Glomerular visceral epithelial cell (primary cell): ENCODE data around the gene JTB.
"Not testable (repeated sequence)": the region's sequence is repeated elsewhere in the genome, so short reads cannot be mapped to it uniquely, and the experiment has no call there.

ENCODE experiments used
- DNase-seq: peaks from one replicate; pipeline ENCODE4 v3.0.0-alpha.2; 2016; ENCODE audit errors: extremely low spot score

The JTB gene

GRCh38 chr1:153977250-153978240, at the start of gene JTB:
TSS of gene JTB (minus strand) at chr1:153977674. CDS start at chr1:153977252, 422 bp downstream.
- DNase-seq: peak; percentile 76

- DNase-seq: no peak
Observed at GRCh38 chr1:154019940-154020339, 42.5 kb upstream of the JTB start.

- no peak for DNase-seq
Observed at GRCh38 chr1:154019269-154019668, 41.8 kb upstream of the JTB start.

DNA sequence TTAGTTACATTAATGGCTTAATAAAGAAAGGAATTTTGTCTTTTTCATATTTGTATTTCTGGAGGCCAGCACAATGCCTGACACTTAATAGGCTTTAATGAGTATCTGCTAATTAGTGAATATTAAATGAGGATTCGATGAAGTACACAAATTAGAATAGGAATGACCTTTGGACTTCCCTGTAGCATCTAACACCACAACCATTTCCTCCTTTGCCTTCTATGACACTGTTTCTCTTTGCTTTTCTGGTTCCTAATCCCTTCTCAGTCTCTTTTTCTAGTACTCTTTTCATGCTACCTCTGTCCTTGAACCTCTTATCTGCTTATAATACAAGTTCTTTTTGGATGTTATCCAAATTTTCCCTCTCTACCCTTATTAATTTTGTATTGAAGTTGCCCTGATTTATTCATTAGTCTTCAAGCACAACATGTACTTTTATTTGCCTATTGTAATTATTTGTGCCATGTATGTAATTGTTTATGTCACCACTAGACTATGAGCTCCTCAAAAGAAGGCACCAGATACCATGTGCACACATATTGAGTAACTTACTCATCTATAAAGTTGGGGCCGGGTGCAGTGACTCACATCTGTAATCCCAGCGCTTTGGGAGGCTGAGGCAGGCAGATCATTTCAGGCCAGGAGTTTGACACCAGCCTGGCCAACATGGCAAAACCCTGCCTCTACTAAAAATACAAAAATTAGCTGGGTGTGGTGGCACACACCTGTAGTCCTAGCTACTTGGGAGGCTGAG, 36.9 kb upstream of the JTB start:
- no peak for DNase-seq

DNA sequence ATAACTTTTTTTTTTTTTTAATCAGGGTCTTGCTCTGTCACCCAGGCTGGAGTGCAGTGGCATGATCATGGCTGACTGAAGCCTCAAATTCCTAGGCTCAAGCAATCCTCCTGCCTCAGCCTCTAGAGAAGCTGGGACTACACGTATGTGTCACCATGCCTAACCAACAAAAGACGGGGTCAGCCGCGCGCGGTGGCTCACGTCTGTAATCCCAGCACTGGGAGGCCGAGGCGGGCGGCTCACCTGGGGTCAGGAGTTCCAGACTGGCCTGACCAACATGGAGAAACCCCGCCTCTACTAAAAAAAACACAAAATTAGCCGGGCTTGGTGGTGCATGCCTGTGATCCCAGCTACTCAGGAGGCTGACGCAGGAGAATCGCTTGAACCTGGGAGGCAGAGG, 35.1 kb upstream of the JTB start:
- not testable (repeated sequence) for DNase-seq

DNA sequence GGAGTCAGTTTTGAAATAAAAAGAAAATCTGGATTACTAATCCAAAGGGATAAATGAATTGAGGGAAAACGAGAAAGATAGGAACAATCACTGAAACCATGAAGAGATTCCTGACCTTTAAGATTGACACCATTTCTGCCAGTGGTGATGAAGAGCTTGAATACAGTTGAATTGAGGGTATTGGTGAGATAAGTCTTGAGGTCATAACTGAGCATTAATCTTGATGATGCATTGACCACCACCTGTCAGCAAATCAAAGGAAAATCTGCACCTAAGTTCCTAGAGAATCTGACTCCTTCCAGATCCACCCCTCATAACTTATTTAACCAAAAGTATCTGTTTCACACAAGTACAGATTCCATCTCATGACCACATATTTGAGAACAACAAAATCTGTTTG, 34.7 kb upstream of the JTB start:
- no peak for DNase-seq

DNA sequence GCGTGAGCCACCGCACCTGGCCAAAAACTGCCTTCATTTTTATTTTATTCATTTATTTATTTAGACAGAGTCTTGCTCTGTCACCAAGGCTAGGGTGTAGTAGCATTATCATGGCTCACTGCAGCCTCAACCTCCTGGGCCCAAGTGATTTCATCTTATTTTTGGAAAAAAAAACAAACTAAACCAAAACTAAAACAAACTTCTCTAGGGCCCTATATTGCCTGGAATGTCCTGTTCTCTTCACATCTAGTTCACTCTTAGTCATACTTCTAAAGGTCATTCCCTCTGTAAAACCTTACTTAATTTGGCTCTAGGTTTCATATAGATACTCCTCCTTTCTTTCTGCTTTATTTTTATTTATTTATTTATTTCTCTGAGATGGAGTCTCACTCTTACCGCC, 28.7 kb upstream of the JTB start:
- DNase-seq: no peak

DNA sequence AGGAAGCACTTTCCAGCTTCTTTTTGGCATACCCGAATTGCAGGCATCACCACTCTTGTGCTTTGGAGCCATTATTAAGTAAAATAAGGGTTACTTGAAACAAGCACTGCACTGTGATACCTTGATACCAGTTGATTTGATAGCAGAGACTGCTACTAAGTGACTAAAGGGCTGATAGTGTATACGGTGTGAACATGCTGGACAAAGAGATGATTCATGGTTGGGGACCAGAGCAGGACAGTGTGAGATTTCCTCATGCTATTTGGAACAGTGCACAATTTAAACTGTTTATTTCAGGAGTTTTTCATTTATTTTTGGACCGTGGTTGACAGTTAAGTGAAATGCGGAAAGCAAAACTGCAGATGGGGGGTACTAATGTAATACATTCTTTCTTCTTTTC, 22.9 kb upstream of the JTB start:
- DNase-seq: no peak

GRCh38 chr1:153996882-153997281, 19.4 kb upstream of the JTB start:
- not testable (repeated sequence) for DNase-seq

GRCh38 chr1:153995640-153996039, 18.2 kb upstream of the JTB start:
- no peak for DNase-seq

DNA sequence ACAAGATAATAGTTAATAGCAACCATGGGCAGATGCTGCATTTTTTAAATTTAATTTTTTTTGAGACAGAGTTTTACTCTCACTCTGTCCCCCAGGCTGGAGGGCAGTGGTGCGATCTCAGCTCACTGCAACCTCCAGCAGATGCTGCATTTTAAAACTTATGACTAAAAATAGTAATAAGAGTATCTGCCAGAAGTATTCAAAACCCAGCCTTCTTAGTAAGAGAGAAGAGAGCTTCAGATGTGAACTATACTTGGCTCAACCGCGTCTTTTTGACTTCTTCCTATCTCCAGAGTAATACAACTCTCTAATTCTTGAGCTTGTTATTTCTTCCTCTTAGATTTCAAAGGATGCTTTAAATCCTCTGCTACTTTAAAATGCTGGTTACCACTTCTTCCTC, 17.7 kb upstream of the JTB start:
- no peak for DNase-seq

DNA sequence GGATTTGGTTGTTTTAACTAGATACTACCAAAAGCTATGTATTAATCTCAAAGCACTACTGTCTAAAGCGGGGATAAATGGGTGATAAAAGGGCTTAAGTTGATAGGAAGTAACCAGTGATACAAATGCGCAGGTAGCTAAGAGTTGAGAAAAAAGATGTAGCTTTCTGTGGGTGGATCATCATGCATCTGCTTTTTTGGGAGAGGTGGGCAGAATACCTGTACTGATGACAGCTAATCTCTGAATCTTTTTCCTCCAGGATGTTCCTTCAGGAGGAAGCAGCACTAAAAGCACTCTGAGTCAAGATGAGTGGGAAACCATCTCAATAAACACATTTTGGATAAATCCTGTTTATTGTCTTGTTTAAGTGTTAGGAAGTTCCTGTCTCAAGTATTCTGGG, 14.3 kb upstream of the JTB start:
- no peak for DNase-seq

GRCh38 chr1:153991151-153991630, 13.7 kb upstream of the JTB start:
- DNase-seq: no peak

- peak; percentile 97 for DNase-seq
Observed at GRCh38 chr1:153990468-153991150, 13.1 kb upstream of the JTB start, which contains the start of gene RPS27. TSS of gene RPS27 (plus strand) at chr1:153990762. CDS start at chr1:153990797, 35 bp downstream.

DNA sequence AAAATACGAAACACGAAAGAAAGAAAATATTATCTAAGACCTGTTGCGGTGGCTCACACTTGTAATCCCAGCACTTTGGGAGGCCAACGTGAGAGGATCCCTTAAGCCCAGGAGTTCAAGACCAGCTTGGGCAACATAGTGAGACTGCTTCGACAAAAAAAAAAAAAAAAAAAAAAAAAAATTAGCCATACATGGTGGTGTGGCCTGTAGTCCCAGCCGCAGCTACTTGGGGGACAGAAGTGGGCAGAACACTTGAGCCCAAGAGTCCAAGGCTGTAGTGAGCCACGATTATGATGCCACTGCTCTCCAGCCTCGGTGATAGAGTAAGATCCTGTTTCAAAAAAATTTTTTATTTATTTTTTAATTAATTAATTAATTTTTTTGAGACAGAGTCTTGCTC, 10.1 kb upstream of the JTB start:
- DNase-seq: no peak

- peak; percentile 93 for DNase-seq
Observed at GRCh38 chr1:153985941-153986761, 8.7 kb upstream of the JTB start, which contains the start of gene RAB13. TSS of gene RAB13 (minus strand) at chr1:153986339. CDS start at chr1:153986236, 103 bp downstream.

- DNase-seq: peak; percentile 80
Observed at GRCh38 chr1:153985341-153985912, 8.0 kb upstream of the JTB start.

GRCh38 chr1:153984123-153984894, 6.8 kb upstream of the JTB start:
- DNase-seq: no peak

DNA sequence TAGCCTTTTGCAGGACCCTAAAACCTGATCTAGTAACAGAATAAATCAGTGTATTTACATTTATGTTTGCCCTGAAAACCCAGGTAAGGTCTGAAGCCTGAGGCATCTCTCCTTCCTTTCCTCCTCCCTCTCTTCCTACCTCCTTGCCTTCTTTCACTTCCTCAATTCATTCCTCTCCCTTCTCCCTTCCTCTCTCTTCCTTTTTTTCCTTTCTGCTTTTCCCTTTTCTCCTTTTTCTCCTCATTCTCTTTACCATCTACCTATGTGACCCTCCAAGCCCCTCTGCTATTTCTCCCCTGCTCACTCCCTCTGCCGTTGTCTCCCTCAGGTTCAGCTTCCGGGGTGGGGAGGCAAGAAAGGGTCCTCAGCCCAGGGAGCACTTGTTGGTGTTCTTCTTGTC, 4.3 kb upstream of the JTB start:
- not testable (repeated sequence) for DNase-seq

DNA sequence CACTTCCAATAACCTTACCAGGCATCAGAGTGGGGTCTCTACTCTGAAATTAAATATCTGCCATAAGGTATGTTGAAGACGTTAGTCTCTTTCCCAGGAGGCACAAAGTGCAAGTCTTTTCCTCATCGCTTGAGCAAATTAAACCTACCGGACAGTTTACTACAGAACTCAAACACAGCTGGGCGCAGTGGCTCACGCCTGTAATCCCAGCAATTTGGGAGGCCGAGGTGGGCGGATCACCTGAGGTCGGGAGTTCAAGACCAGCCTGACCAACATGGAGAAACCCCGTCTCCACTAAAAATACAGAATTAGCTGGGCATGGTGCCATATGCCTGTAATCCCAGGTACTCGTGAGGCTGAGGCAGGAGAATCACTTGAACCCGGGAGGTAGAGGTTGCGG, 1.6 kb upstream of the JTB start:
- DNase-seq: not testable (repeated sequence)
